ENCODE data around the gene BCO1.

DNA sequence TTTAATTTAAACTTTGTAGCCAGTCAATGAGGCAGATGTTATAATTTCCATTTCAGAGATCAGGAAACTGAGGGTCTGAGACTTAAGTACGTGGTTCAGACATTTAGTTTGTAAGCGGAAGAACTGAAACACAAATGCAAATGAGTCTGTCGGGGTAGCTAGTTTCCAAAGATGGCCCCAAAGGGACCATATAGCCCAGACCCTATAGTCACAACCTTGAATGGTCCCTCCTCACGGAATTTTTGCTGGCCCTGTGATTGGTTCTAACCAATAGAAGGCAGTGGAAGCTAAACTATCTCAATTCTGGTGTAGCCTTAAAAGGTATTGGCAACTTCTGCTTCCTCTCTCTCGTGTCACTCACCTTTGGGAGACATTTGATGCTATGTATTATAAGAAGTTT lies 7.5 kb upstream of the BCO1 start:
- TF ChIP-seq, protein P1, sequence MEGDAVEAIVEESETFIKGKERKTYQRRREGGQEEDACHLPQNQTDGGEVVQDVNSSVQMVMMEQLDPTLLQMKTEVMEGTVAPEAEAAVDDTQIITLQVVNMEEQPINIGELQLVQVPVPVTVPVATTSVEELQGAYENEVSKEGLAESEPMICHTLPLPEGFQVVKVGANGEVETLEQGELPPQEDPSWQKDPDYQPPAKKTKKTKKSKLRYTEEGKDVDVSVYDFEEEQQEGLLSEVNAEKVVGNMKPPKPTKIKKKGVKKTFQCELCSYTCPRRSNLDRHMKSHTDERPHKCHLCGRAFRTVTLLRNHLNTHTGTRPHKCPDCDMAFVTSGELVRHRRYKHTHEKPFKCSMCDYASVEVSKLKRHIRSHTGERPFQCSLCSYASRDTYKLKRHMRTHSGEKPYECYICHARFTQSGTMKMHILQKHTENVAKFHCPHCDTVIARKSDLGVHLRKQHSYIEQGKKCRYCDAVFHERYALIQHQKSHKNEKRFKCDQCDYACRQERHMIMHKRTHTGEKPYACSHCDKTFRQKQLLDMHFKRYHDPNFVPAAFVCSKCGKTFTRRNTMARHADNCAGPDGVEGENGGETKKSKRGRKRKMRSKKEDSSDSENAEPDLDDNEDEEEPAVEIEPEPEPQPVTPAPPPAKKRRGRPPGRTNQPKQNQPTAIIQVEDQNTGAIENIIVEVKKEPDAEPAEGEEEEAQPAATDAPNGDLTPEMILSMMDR (IDR thresholded peaks at IDR 0.05; ENCODE audit: low read length), result no peak
- TF ChIP-seq EZH2 (IDR thresholded peaks at IDR 0.05; ENCODE audit: borderline replicate concordance, low read length), result no peak
